HEK293T (cell line): ENCODE results near the gene PLA1A.

Experiments
- CTCF ChIA-PET: fragments of 350-600 bp; formaldehyde crosslinking; extraction: SDS; loops from one replicate; lab custom pipeline; 2021; ENCODE audit warnings: antibody characterized with exemption, inconsistent platforms; lab: Yijun Ruan, JAX
- POLR2A ChIA-PET: fragments of 350-600 bp; formaldehyde crosslinking; extraction: SDS; loops from one replicate; lab custom pipeline; 2020; ENCODE audit warnings: antibody characterized with exemption, inconsistent platforms; lab: Yijun Ruan, JAX
- DNase-seq: peaks from one replicate; pipeline ENCODE4 v3.0.0; 2012; ENCODE audit warnings: mixed read lengths; ENCODE audit errors: extremely low spot score
- ARNT ChIP-seq: fragments of 450-650 bp; IDR thresholded peaks from 2 replicates; pipeline ENCODE4 v1.6.1; 2017; ENCODE audit warnings: mild to moderate bottlenecking
- BHLHE40 ChIP-seq: fragments of 450-650 bp; IDR thresholded peaks from 2 replicates; pipeline ENCODE4 v1.6.1; 2016; ENCODE audit warnings: mild to moderate bottlenecking, moderate library complexity, borderline replicate concordance
- CTBP1 ChIP-seq: fragments of 450-650 bp; IDR thresholded peaks from 2 replicates; pipeline ENCODE4 v1.6.1; 2016; ENCODE audit warnings: borderline replicate concordance
- ELF4 ChIP-seq: fragments of 450-650 bp; IDR thresholded peaks from 2 replicates; pipeline ENCODE4 v1.6.1; 2017; ENCODE audit warnings: antibody characterized with exemption
- FOXA1 ChIP-seq: fragments of 450-650 bp; IDR thresholded peaks from 2 replicates; pipeline ENCODE4 v1.6.1; 2016; ENCODE audit warnings: mild to moderate bottlenecking
- FOXK2 ChIP-seq: fragments of 450-650 bp; IDR thresholded peaks from 2 replicates; pipeline ENCODE4 v1.6.1; 2016; ENCODE audit warnings: mild to moderate bottlenecking
- FOXM1 ChIP-seq: fragments of 450-650 bp; IDR thresholded peaks from 2 replicates; pipeline ENCODE4 v1.6.1; 2017; ENCODE audit warnings: mild to moderate bottlenecking, borderline replicate concordance
- HDGF ChIP-seq: fragments of 450-650 bp; IDR thresholded peaks from 2 replicates; pipeline ENCODE4 v1.6.1; 2017; ENCODE audit warnings: antibody characterized with exemption, borderline replicate concordance
- L3MBTL2 ChIP-seq: fragments of 450-650 bp; conservative IDR thresholded peaks from 2 replicates; pipeline ENCODE4 v1.6.1; 2016; ENCODE audit warnings: mild to moderate bottlenecking
- LEF1 ChIP-seq: fragments of 450-650 bp; IDR thresholded peaks from 2 replicates; pipeline ENCODE4 v1.6.1; 2017; ENCODE audit warnings: mild to moderate bottlenecking, borderline replicate concordance
- NFRKB ChIP-seq: fragments of 450-650 bp; IDR thresholded peaks from 2 replicates; pipeline ENCODE4 v1.6.1; 2016; ENCODE audit warnings: mild to moderate bottlenecking, moderate library complexity
- SP1 ChIP-seq: fragments of 450-650 bp; IDR thresholded peaks from 2 replicates; pipeline ENCODE4 v1.6.1; 2017
- SUZ12 ChIP-seq: fragments of 450-650 bp; IDR thresholded peaks from 2 replicates; pipeline ENCODE4 v1.6.1; 2016; ENCODE audit warnings: mild to moderate bottlenecking
- TARDBP ChIP-seq: fragments of 450-650 bp; IDR thresholded peaks from 2 replicates; pipeline ENCODE4 v1.6.1; 2016
- ZNF384 ChIP-seq: fragments of 450-650 bp; IDR thresholded peaks from 2 replicates; pipeline ENCODE4 v1.6.1; 2016
- TF ChIP-seq, protein P1 (sequence below): fragments of 450-650 bp; IDR thresholded peaks from 2 replicates; pipeline ENCODE4 v1.6.1; 2016

PLA1A gene

DNA sequence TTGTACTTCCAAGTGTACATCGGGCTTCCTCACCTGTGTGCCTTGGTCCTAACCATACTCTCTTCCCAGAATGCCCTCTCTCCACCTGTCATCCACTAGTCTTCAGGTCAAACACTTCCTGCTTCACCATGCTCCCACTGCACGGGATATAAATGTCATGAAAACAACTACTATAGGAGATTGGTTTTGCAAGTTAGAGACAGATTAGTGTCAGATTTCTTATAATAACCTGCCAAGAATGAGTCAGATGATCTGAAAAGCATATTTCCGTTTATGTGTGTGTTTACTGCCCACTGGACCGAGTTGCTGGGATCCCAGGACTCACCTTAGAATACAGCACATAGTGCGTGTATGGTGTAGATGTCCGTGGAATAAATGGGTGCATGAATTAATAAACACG, 21.4 kb downstream of the PLA1A start:
- no peak for TF ChIP-seq ZNF384
- TF ChIP-seq FOXK2: no peak
- TF ChIP-seq LEF1: no peak
- TF ChIP-seq HDGF: no peak
- TF ChIP-seq ARNT: no peak
- no peak for TF ChIP-seq FOXM1
- no peak for TF ChIP-seq FOXA1
- TF ChIP-seq CTBP1: no peak
- no peak for TF ChIP-seq BHLHE40
- TF ChIP-seq L3MBTL2: no peak
- TF ChIP-seq SP1: no peak
- TF ChIP-seq SUZ12: no peak
- TF ChIP-seq ELF4: no peak
- TF ChIP-seq, protein P1, sequence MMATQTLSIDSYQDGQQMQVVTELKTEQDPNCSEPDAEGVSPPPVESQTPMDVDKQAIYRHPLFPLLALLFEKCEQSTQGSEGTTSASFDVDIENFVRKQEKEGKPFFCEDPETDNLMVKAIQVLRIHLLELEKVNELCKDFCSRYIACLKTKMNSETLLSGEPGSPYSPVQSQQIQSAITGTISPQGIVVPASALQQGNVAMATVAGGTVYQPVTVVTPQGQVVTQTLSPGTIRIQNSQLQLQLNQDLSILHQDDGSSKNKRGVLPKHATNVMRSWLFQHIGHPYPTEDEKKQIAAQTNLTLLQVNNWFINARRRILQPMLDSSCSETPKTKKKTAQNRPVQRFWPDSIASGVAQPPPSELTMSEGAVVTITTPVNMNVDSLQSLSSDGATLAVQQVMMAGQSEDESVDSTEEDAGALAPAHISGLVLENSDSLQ: no peak
- TF ChIP-seq TARDBP: no peak
- no peak for TF ChIP-seq NFRKB
- CTCF ChIA-PET: no interaction called here
- DNase-seq: no peak
- POLR2A ChIA-PET: no interaction called here

GRCh38 chr3:119620899-119621298, 23.2 kb downstream of the PLA1A start:
- CTCF ChIA-PET: no interaction called here
- POLR2A ChIA-PET: no interaction called here
- no peak for DNase-seq
- no peak for TF ChIP-seq ZNF384
- TF ChIP-seq ARNT: no peak
- no peak for TF ChIP-seq FOXK2
- no peak for TF ChIP-seq HDGF
- TF ChIP-seq, protein P1: no peak
- TF ChIP-seq BHLHE40: no peak
- no peak for TF ChIP-seq FOXA1
- no peak for TF ChIP-seq FOXM1
- TF ChIP-seq ELF4: no peak
- TF ChIP-seq CTBP1: no peak

DNA sequence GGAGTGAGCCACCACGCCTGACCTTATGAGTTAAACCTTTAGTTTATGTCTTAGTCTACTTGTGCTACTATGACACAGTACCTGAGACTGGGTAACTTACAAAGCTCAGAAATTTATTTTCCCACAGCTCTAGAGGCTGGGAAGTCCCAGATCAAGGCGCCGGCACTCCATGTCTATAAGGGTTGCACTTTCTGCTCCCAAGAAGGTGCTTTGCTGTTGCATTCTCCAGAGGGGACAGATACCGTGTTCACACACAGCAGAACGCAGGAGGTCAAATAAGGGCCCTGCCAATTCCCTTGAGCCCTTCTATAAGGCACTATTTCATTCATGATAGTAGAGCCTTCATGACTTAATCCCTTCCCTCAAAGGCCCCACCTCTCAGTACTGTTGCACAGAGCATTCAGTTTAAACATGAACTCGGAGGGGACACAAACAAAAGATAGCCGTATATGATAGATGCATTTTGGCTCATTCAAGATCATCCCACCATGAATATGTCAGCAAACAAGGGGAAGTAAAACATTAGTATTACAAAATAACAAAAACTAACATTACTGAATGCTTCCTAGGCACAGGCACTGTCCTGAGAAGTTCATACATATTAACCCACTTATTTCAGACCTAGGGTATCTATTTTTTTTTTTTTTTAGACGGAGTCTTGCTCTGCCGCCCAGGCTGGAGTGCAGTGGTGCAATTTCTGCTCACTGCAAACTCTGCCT, 26.5 kb downstream of the PLA1A start:
- no peak for TF ChIP-seq L3MBTL2
- ChIA-PET POLR2A (no interaction called here), CTCF (interaction anchor here (0.6 kb wide), 1 partner anchor 57 kb away, joined by 3 read pairs; no protein-coding TSS in a partner anchor)
- no peak for DNase-seq

DNA sequence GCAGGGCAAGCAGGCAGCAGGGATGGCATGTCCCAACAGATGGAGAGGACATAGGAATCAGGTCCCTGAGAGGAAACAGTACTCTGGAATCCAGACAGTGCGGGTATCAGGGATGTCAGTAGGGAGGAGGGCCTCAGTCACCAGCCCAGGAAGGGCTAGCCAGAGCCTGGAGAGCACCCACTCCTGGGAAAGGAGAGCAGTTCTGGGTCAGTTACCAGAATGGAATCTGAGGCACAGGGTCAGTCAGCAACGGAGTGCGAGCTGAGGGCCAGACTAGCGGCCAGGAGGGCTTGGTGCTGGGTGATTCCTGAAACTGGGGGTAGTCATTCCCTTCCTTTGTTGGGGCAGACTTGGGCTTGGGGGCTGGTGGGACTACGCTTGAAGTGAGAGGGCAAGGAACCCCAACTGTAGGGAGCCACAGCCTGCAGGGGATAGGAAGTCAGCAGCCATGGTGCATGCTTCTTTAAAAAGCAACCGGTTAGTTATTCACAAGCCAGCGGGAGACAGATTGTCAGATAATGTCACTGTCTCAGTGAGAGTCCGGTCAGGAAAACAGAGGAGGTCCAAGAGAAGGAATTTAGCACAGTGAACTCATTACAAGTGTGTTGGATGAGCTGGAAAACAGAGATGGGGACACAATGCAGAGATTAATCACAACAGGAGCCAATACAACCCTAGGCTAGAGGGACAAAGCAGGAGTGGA, 27.9 kb downstream of the PLA1A start:
- no peak for DNase-seq
- TF ChIP-seq LEF1 (no peak), L3MBTL2 (no peak), SP1 (no peak), CTBP1 (no peak), FOXM1 (no peak), ZNF384 (no peak), SUZ12 (no peak)
- ChIA-PET POLR2A (no interaction called here), CTCF (no interaction called here)

DNA sequence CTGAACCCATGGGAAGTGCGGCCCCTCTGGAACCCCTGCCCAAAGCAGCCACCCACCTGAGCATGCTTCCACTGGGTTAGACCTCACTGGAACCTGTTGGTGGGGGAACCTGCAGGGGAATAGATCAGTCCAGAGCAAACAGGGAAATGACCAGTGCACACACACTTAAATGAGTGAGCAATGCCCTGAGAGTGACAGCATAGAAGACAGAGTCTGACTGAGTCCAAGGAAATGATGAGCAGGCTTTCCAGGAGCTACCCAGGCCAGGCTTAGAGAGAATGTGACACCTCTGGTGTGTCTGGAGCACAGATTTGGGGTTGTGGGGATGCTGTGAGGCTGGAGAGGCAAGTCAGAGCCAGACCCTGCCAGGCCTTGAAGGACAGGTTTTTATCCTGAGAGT, 28.5 kb downstream of the PLA1A start:
- no peak for DNase-seq
- CTCF ChIA-PET: no interaction called here
- POLR2A ChIA-PET: no interaction called here

GRCh38 chr3:119627461-119627860, 29.8 kb downstream of the PLA1A start:
- DNase-seq: no peak
- ChIA-PET CTCF (no interaction called here), POLR2A (interaction anchor here (0.6 to 0.7 kb wide), 2 partner anchors 11 to 14 kb away, joined by 3 to 4 read pairs; no protein-coding TSS in a partner anchor)
- no peak for TF ChIP-seq HDGF
- TF ChIP-seq FOXM1: no peak
- TF ChIP-seq NFRKB: no peak
- TF ChIP-seq CTBP1: no peak
- no peak for TF ChIP-seq TARDBP
- no peak for TF ChIP-seq FOXA1
- TF ChIP-seq SUZ12: no peak
- no peak for TF ChIP-seq SP1
- no peak for TF ChIP-seq L3MBTL2
- TF ChIP-seq LEF1: no peak
- no peak for TF ChIP-seq ELF4
- TF ChIP-seq ARNT: no peak
- TF ChIP-seq FOXK2: no peak

More for the DNA sequence above, 28.5 kb downstream of the PLA1A start:
- TF ChIP-seq, protein P1: no peak
- TF ChIP-seq SUZ12 (no peak), ZNF384 (no peak), LEF1 (no peak), FOXM1 (no peak), HDGF (no peak), FOXK2 (no peak), BHLHE40 (no peak), ELF4 (no peak), SP1 (no peak)
